ENCODE measurements around the gene ARIH1. TPM values are rescaled to one million over a fixed set of nuclear protein-coding genes. Genes with fewer than 3 reads are reported as not detected.

The ARIH1 gene
- total RNA-seq, 1 experiment from 2014 or later, result 187 TPM

DNA sequence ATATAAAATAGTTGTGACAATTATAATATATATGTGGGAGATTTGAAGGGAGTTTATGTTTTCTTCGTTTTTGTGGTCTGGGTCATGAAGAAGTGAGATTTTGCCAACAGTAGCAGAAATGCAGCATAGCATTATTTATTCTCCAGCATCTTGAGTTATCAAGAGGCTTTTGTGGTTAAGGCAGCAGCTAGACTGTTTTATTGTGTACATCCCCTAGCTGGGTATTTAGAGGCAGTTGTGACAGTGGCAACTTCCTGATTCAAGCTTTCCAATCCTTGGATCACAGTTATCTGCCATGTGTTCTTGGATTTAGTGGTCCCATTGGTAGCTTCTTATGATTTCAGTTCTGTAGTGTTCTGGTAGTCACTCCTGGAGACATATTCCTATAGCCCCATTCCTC is 29.0 kb downstream of the ARIH1 start:
- H3K4me1 ChIP-seq (ENCODE audit: insufficient read depth, low read length, poor library complexity, severe bottlenecking), result no peaks in the 10 kb centered on the region
- no peak overlapping the region for H3K27ac ChIP-seq (ENCODE audit: low read depth, low read length, poor library complexity, severe bottlenecking)
- no peaks in the 10 kb centered on the region for H3K9me3 ChIP-seq (ENCODE audit: low read depth, low read length, poor library complexity, severe bottlenecking)
- H3K4me3 ChIP-seq (ENCODE audit: low read depth, low read length, poor library complexity, severe bottlenecking), result no peak overlapping the region
- ChIA-PET CTCF (no interaction called here), POLR2A (ENCODE audit: low non-redundant PET) (no interaction called here)
- TF ChIP-seq, protein P1, sequence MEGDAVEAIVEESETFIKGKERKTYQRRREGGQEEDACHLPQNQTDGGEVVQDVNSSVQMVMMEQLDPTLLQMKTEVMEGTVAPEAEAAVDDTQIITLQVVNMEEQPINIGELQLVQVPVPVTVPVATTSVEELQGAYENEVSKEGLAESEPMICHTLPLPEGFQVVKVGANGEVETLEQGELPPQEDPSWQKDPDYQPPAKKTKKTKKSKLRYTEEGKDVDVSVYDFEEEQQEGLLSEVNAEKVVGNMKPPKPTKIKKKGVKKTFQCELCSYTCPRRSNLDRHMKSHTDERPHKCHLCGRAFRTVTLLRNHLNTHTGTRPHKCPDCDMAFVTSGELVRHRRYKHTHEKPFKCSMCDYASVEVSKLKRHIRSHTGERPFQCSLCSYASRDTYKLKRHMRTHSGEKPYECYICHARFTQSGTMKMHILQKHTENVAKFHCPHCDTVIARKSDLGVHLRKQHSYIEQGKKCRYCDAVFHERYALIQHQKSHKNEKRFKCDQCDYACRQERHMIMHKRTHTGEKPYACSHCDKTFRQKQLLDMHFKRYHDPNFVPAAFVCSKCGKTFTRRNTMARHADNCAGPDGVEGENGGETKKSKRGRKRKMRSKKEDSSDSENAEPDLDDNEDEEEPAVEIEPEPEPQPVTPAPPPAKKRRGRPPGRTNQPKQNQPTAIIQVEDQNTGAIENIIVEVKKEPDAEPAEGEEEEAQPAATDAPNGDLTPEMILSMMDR (conservative IDR thresholded peaks at IDR 0.05; ENCODE audit: low read depth, low read length), result no peak
- TF ChIP-seq EZH2 (IDR thresholded peaks at IDR 0.05; ENCODE audit: borderline replicate concordance, low read depth, low read length, poor library complexity, severe bottlenecking), result no peak
- no peaks in the 10 kb centered on the region for H3K27me3 ChIP-seq (replicated peaks; ENCODE audit: insufficient read depth, low read depth, low read length, poor library complexity)
- H3K36me3 ChIP-seq (ENCODE audit: insufficient read depth, low read length, poor library complexity, severe bottlenecking), result peaks cover 12% of the 10 kb centered on the region
- intact Hi-C loops (cut with micrococcal nuclease; ENCODE audit: unreplicated experiment), result no loop called here
- no peak for DNase-seq (ENCODE audit: low spot score)
- no TSS peak for BruUV-seq (replicated peaks)

GRCh38 chr15:72507402-72508092 is 33.4 kb downstream of the ARIH1 start:
- BruUV-seq (replicated peaks), result no TSS peak
- TF ChIP-seq, protein P1 (conservative IDR thresholded peaks at IDR 0.05; ENCODE audit: low read depth, low read length), result no peak
- TF ChIP-seq EZH2 (IDR thresholded peaks at IDR 0.05; ENCODE audit: borderline replicate concordance, low read depth, low read length, poor library complexity, severe bottlenecking), result no peak
- intact Hi-C loops (cut with micrococcal nuclease; ENCODE audit: unreplicated experiment), result no loop called here
- CTCF ChIA-PET, result no interaction called here
- H3K36me3 ChIP-seq (ENCODE audit: insufficient read depth, low read length, poor library complexity, severe bottlenecking), result no peaks in the 10 kb centered on the region
- H3K27me3 ChIP-seq (replicated peaks; ENCODE audit: insufficient read depth, low read depth, low read length, poor library complexity), result no peaks in the 10 kb centered on the region
- DNase-seq (ENCODE audit: low spot score), result no peak
- H3K27ac ChIP-seq (ENCODE audit: low read depth, low read length, poor library complexity, severe bottlenecking), result no peak overlapping the region
- POLR2A ChIA-PET (ENCODE audit: low non-redundant PET), result no interaction called here
- H3K9me3 ChIP-seq (ENCODE audit: low read depth, low read length, poor library complexity, severe bottlenecking), result no peaks in the 10 kb centered on the region
- peaks cover 5% of the 10 kb centered on the region for H3K4me1 ChIP-seq (ENCODE audit: insufficient read depth, low read length, poor library complexity, severe bottlenecking)
- no peak overlapping the region for H3K4me3 ChIP-seq (ENCODE audit: low read depth, low read length, poor library complexity, severe bottlenecking)

DNA sequence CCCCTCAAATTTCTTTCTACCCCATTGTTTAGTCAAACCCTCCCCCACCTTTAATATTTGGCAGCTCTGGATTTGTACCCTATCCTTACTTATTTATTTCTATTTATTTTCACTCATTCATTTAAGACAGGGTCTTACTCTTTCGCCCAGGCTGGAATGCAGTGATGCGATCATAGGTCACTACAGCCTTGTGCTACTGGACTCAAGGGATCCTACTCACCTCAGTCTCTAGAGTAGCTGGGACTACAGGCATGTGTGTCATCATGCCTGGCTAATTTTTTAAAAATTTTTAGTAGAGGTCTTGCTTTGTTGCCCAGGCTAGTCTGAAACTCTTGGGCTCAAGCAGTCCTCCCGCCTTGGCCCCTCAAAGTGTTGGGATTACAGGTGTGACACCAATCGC is 35.4 kb downstream of the ARIH1 start:
- Histone ChIP-seq H3K4me1 (ENCODE audit: insufficient read depth, low read length, poor library complexity, severe bottlenecking) (peaks cover 7% of the 10 kb centered on the region), H3K4me3 (ENCODE audit: low read depth, low read length, poor library complexity, severe bottlenecking) (no peak overlapping the region), H3K27me3 (replicated peaks; ENCODE audit: insufficient read depth, low read depth, low read length, poor library complexity) (no peaks in the 10 kb centered on the region), H3K36me3 (ENCODE audit: insufficient read depth, low read length, poor library complexity, severe bottlenecking) (no peaks in the 10 kb centered on the region), H3K27ac (ENCODE audit: low read depth, low read length, poor library complexity, severe bottlenecking) (no peak overlapping the region), H3K9me3 (ENCODE audit: low read depth, low read length, poor library complexity, severe bottlenecking) (no peaks in the 10 kb centered on the region)
- DNase-seq (ENCODE audit: low spot score), result no peak
- no TSS peak for BruUV-seq (replicated peaks)
- CTCF ChIA-PET, result no interaction called here
- no peak for TF ChIP-seq EZH2 (IDR thresholded peaks at IDR 0.05; ENCODE audit: borderline replicate concordance, low read depth, low read length, poor library complexity, severe bottlenecking)
- TF ChIP-seq, protein P1 (conservative IDR thresholded peaks at IDR 0.05; ENCODE audit: low read depth, low read length), result no peak
- intact Hi-C loops (cut with micrococcal nuclease; ENCODE audit: unreplicated experiment), result no loop called here
- POLR2A ChIA-PET (ENCODE audit: low non-redundant PET), result no interaction called here

All from A673 (cell line).